Astrocyte (in vitro differentiated cells and primary cell): Measurements from ENCODE around the gene SART3.

Experiments
- CTCF ChIP-seq: IDR thresholded peaks from 2 replicates; pipeline ENCODE4 v1.5.1; 2011; ENCODE audit warnings: low read depth, mild to moderate bottlenecking, inconsistent platforms, low read length, moderate library complexity; ENCODE audit not compliant: insufficient read depth
- EZH2 ChIP-seq: IDR thresholded peaks from 2 replicates; pipeline ENCODE4 v1.6.1; 2012; ENCODE audit warnings: mild to moderate bottlenecking, low read length, inconsistent platforms; ENCODE audit not compliant: insufficient read depth

- TF ChIP-seq CTCF (no peak), EZH2 (no peak)
Observed at GRCh38 chr12:108604208-108604941, 43.4 kb upstream of the SART3 start.
